GM21423 (cell line): ENCODE data around the gene PRR13.

ENCODE experiments used
- ATAC-seq: cut with Tn5 transposase; IDR thresholded peaks from one replicate; pipeline ENCODE4 v1.9.1; 2021; ENCODE audit warnings: mild to moderate bottlenecking, moderate library complexity; ENCODE audit not compliant: unreplicated experiment

The PRR13 gene

DNA sequence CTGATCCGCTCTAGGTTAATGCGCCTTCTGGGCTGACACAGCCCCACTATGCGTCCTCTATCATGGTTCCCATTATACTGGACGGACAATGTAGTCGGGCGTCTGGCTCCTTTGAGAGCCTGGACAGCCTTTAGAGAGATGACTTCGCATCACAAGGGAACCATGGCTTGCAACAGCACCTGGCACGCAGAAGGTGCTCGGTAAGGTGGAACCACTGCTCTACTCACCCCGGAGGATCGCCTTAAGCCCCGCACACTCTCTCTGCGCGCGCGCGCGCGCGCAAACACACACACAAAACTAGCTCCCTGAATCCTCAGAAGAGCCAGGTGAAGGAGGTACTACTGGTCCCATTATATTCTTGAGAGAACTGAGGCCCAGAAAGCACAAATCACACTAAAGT, 50.7 kb downstream of the PRR13 start:
- ATAC-seq = no peak

- ATAC-seq = peak; percentile 94
These were observed 51.5 kb downstream of the PRR13 start for GRCh38 chr12:53492830-53493609.

- no peak for ATAC-seq
These were observed 52.3 kb downstream of the PRR13 start for GRCh38 chr12:53493610-53494391.
